Activated naive CD4-positive, alpha-beta T cell treated with anti-CD3 and anti-CD28 coated beads, Interleukin-2, amount 50 U/mL, for 72 hours (primary cell): ENCODE measurements around the gene CCDC183. TPM values are rescaled to one million over a fixed set of nuclear protein-coding genes. Genes with fewer than 3 reads are reported as not detected.
"Not testable (repeated sequence)": the region's sequence is repeated elsewhere in the genome, so short reads cannot be mapped to it uniquely, and the experiment has no call there.

Experiments
- ATAC-seq, 2 donors: fragments of 150-1000 bp; cut with Tn5 transposase; 2 replicates each; pipeline ENCODE4 v1.10.0; 2021; ENCODE audit warnings: mild to moderate bottlenecking in 2 of 2, moderate library complexity in 2 of 2
- DNase-seq, 2 donors: peaks; one replicate each; pipeline ENCODE4 v3.0.0; 2021 to 2022; ENCODE audit warnings: low spot score in 2 of 2
- H3K27ac Mint-ChIP-seq, 2 donors: one replicate each; pipeline ENCODE4 v1.8.0; 2022; ENCODE audit warnings: mild to moderate bottlenecking in 2 of 2, mixed read lengths in 2 of 2
- H3K36me3 Mint-ChIP-seq, 2 donors: one replicate each; pipeline ENCODE4 v1.8.0; 2022; ENCODE audit warnings: mixed read lengths in 2 of 2
- H3K9me3 Mint-ChIP-seq, 2 donors: one replicate each; pipeline ENCODE4 v1.8.0; 2022; ENCODE audit warnings: mixed read lengths in 2 of 2
- total RNA-seq, 2 donors: library from RNA; stranded (reverse); gene quantifications; one replicate each; pipeline ENCODE4 v1.2.3, GENCODE V29; 2022

The CCDC183 gene
- total RNA-seq, 2 donors from 2014 or later = 0.18 to 1.3 TPM

- peaks cover 8 to 11% of the 10 kb centered on the region in 2 donors for H3K9me3 Mint-ChIP-seq
- peaks cover 8 to 12% of the 10 kb centered on the region in 2 donors for H3K36me3 Mint-ChIP-seq
- no peak for ATAC-seq
- no peak overlapping the region for H3K27ac Mint-ChIP-seq
- DNase-seq = no peak
Measured at GRCh38 chr9:136771907-136772415, 24.2 kb upstream of the CCDC183 start.

- ATAC-seq = peak; percentile 63 to 77
- Mint-ChIP-seq H3K9me3 (peaks cover 8 to 11% of the 10 kb centered on the region in 2 donors), H3K27ac (peak overlapping the region in 1 of 2 donors; percentile 15), H3K36me3 (peaks cover 8 to 12% of the 10 kb centered on the region in 2 donors)
- peak in 1 of 2 donors; percentile 31 for DNase-seq
Measured at GRCh38 chr9:136773386-136774044, 22.6 kb upstream of the CCDC183 start.

- Mint-ChIP-seq H3K36me3 (peaks cover 8 to 12% of the 10 kb centered on the region in 2 donors), H3K27ac (no peak overlapping the region), H3K9me3 (peaks cover 8 to 11% of the 10 kb centered on the region in 2 donors)
- ATAC-seq (no peak), DNase-seq (no peak)
Measured at GRCh38 chr9:136774416-136775045, 21.6 kb upstream of the CCDC183 start.

GRCh38 chr9:136775191-136775590 is 20.9 kb upstream of the CCDC183 start:
- peak overlapping the region in 1 of 2 donors; percentile 49 for H3K27ac Mint-ChIP-seq
- DNase-seq (no peak), ATAC-seq (no peak)
- peaks cover 8 to 12% of the 10 kb centered on the region in 2 donors for H3K36me3 Mint-ChIP-seq
- peaks cover 8 to 11% of the 10 kb centered on the region in 2 donors for H3K9me3 Mint-ChIP-seq

- ATAC-seq = no peak
- Mint-ChIP-seq H3K27ac (no peak overlapping the region), H3K36me3 (peaks cover 8 to 12% of the 10 kb centered on the region in 2 donors), H3K9me3 (peaks cover 8 to 11% of the 10 kb centered on the region in 2 donors)
- DNase-seq = no peak
Measured at GRCh38 chr9:136776947-136777346, 19.2 kb upstream of the CCDC183 start.

GRCh38 chr9:136777359-136777758 is 18.8 kb upstream of the CCDC183 start:
- Mint-ChIP-seq H3K9me3 (peaks cover 8 to 11% of the 10 kb centered on the region in 2 donors), H3K27ac (peak overlapping the region in 1 of 2 donors; percentile 35), H3K36me3 (peaks cover 8 to 12% of the 10 kb centered on the region in 2 donors)
- no peak for ATAC-seq
- DNase-seq = no peak

- H3K9me3 Mint-ChIP-seq = no peaks in the 10 kb centered on the region
- peak overlapping the region in 1 of 2 donors; percentile 35 for H3K27ac Mint-ChIP-seq
- no peak for ATAC-seq
- H3K36me3 Mint-ChIP-seq = no peaks in the 10 kb centered on the region
- DNase-seq = no peak
Measured at GRCh38 chr9:136779808-136780207, 16.3 kb upstream of the CCDC183 start.

GRCh38 chr9:136782452-136782851 is 13.7 kb upstream of the CCDC183 start:
- no peaks in the 10 kb centered on the region for H3K9me3 Mint-ChIP-seq

GRCh38 chr9:136784249-136784996 is 11.7 kb upstream of the CCDC183 start:
- DNase-seq (peak in 1 of 2 donors; percentile 37), ATAC-seq (no peak)
- Mint-ChIP-seq H3K9me3 (no peaks in the 10 kb centered on the region), H3K36me3 (no peaks in the 10 kb centered on the region), H3K27ac (no peak overlapping the region)

More at GRCh38 chr9:136782452-136782851, 13.7 kb upstream of the CCDC183 start:
- DNase-seq (no peak), ATAC-seq (no peak)
- H3K27ac Mint-ChIP-seq = no peak overlapping the region
- no peaks in the 10 kb centered on the region for H3K36me3 Mint-ChIP-seq

GRCh38 chr9:136784997-136785361 is 11.2 kb upstream of the CCDC183 start:
- no peak for ATAC-seq
- no peak for DNase-seq
- Mint-ChIP-seq H3K36me3 (no peaks in the 10 kb centered on the region), H3K9me3 (no peaks in the 10 kb centered on the region), H3K27ac (no peak overlapping the region)

GRCh38 chr9:136785565-136786355 is 10.4 kb upstream of the CCDC183 start:
- DNase-seq, ATAC-seq, H3K9me3 Mint-ChIP-seq, H3K27ac Mint-ChIP-seq, H3K36me3 Mint-ChIP-seq: not testable (repeated sequence)

GRCh38 chr9:136786451-136786850 is 9.7 kb upstream of the CCDC183 start:
- H3K9me3 Mint-ChIP-seq = no peaks in the 10 kb centered on the region
- ATAC-seq = no peak
- no peak overlapping the region for H3K27ac Mint-ChIP-seq
- DNase-seq = no peak
- H3K36me3 Mint-ChIP-seq = no peaks in the 10 kb centered on the region

- not testable (repeated sequence) for H3K27ac Mint-ChIP-seq, H3K9me3 Mint-ChIP-seq, DNase-seq, H3K36me3 Mint-ChIP-seq, ATAC-seq
Measured at GRCh38 chr9:136786983-136787382, 9.2 kb upstream of the CCDC183 start.

- peak; percentile 80 to 81 for DNase-seq
- H3K36me3 Mint-ChIP-seq = no peaks in the 10 kb centered on the region
- no peaks in the 10 kb centered on the region for H3K9me3 Mint-ChIP-seq
- peak overlapping the region in 1 of 2 donors; percentile 10 for H3K27ac Mint-ChIP-seq
- peak in 1 of 2 donors; percentile 19 for ATAC-seq
Measured at GRCh38 chr9:136787690-136788400, 8.3 kb upstream of the CCDC183 start.

GRCh38 chr9:136788644-136789522 is 7.3 kb upstream of the CCDC183 start:
- H3K9me3 Mint-ChIP-seq, H3K27ac Mint-ChIP-seq, ATAC-seq, H3K36me3 Mint-ChIP-seq, DNase-seq: not testable (repeated sequence)
